ENCODE results near the gene TK1.
A peak's percentile ranks its signal among the peaks of the same experiment; 100 is the strongest.

The TK1 gene

GRCh38 chr17:78175643-78175981 lies 11.2 kb downstream of the TK1 start:
- no peak for DNase-seq

GRCh38 chr17:78174870-78175642 lies 11.8 kb downstream of the TK1 start:
- no peak for DNase-seq

GRCh38 chr17:78174346-78174869 lies 12.4 kb downstream of the TK1 start:
- no peak for DNase-seq

- DNase-seq, result no peak
Observed at GRCh38 chr17:78173097-78173715, 13.6 kb downstream of the TK1 start.

GRCh38 chr17:78172249-78173051 lies 14.4 kb downstream of the TK1 start:
- DNase-seq, result peak; percentile 79

- DNase-seq, result peak; percentile 54
Observed at GRCh38 chr17:78171591-78172248, 15.1 kb downstream of the TK1 start.

- no peak for DNase-seq
Observed at GRCh38 chr17:78170692-78171590, 15.9 kb downstream of the TK1 start.

DNA sequence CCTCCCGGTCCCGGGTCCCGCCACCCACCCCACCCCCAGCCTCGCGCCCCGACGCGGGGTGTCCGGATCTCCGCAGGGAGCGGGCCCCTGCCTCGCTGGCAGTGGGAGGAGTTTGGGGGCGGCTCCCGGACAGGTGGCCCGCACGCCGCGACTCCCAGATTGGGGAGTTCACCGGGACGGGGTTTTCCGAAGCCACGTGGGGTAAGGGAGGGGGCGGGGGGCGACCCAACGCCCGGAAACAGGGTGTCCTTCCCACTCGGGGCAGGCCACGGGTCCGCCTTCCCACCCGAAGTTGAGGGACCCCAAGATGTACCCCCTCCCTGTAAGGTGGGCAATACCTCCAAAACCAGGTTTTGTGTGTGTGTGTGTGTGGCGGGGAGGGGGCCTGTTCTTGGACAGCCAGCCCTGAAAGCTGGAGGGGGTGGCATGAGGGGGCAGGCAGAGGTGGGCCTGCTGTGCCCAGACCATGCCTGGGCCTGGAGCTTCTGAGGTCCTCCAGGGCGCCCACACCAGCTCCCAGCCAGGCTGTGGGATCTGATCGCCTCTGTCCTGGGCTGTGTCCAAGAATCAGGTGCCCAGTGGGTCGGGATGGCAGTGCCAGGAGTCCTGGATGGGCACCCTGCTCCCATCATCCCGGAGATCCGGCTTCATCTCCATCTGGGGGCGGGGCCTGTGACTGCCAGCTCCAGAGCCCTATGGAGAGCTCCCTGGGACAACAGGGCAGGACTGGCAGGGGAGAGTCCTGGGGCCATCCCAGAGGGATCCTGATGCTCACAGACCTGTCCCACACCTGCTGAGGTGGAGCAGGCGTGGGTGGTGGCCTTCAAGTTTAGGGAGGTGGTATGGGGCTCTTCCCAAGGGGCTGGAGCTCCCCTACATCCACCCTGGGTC lies 17.7 kb downstream of the TK1 start:
- no peak for DNase-seq

- DNase-seq, result peak; percentile 95
Observed at GRCh38 chr17:78168242-78168902, 18.5 kb downstream of the TK1 start, which contains the start of gene SYNGR2. TSS of gene SYNGR2 (plus strand) at chr17:78168581. CDS start at chr17:78168617, 36 bp downstream.

DNA sequence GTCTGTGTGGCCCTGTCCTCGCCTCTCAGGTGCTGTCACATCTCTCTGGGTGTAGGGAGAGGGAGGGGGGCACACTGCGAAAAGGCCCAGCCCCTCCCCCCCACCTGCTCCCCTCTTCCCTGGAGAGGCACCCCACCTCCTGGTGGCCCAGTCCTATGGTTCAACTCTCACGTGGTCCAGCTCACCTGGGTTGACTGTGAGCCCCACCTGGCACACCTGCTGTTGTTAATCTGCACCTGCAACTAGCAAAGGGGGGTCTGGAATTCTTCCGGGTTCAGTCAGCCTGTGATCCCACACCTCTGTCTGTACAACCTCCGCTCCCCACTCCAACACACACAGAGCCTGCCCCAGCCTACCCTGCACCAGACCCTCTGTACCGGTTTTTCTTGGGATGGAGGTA lies 20.4 kb downstream of the TK1 start:
- DNase-seq, result no peak

- DNase-seq, result no peak
Observed at GRCh38 chr17:78164748-78165607, 21.9 kb downstream of the TK1 start.

DNA sequence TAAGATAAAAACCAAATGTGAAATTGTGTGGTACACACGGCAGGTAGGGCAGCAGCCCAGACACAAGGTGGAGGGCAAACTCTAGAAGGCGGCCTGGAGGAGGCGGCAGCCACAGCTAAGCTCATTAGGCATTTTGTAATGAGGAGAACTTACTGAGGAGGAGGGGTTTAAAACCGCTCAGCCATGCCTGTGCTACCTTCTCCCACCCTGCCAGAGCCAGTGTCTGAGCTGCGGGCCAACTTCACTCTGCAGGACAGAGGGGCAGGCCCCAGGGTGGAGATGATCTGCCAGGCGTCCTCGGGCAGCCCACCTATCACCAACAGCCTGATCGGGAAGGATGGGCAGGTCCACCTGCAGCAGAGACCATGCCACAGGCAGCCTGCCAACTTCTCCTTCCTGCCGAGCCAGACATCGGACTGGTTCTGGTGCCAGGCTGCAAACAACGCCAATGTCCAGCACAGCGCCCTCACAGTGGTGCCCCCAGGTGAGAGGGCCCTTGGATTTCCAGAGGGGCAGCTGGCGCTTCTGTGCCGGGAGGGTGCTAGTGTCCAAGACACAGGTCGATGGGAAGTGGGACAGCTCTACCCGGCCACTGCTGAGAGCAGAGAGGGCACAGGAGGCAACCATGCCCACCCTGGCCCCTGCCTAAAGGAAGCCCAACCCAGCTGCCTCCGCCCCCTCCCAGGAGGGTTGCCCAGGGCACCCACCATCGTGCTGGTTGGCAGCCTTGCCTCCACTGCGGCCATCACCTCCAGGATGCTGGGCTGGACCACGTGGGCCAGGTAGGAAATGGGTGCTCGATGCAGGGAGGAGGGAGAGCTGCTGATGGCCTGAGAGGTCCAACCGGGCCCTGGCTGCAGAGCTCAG lies 22.7 kb downstream of the TK1 start:
- no peak for DNase-seq

DNA sequence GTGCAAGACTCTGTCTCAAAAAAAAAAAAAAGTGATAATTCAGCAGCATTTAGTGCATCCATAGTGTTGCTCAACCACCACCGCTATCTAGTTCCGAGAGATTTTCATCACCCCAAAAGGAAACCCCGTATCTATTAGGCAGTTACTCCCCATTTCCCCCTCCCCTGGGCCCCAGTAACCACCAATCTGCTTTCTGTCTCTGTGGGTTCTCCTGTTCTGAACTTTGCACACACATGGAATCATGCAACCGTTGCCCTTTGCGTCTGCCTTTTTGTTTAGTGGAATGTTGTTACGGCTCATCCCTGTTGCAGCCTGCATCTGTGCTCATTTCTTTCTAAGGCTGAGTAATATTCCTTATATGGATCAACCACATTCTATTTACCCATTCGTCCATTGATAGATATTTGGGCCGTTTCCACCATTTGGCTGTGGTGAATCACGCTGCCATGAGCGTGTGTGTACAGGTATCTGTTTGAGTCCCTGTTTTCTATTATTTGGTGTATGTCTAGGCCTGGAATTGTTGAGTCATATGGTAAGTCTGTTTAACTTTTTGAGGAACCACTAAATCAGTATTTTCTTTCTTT lies 27.2 kb downstream of the TK1 start:
- peak; percentile 92 for DNase-seq

GRCh38 chr17:78154903-78155811 lies 31.7 kb downstream of the TK1 start:
- DNase-seq, result peak; percentile 86

DNA sequence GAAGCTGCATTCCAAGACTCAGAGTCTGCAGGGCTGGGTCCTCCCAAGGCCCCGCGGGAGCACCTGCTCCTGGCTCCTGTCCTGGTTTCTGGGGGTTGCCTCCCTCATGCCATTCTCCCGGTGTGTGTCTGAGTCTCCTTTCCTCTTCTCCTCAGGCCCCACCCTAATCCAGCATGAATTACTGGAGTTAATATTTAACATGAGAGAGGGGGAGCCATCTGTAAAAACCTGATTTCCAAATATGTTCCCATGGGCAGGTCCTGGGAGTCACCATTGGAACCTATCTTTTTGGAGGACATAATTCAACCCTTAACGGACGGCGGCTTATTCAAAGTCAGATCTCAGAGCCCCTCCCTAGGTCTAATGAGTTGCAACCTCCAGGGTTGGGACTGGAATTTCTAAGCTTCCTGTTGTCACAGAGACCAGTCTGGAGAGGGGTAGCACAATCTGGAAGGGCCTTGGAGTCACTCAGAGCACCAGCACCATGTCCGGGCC lies 35.3 kb downstream of the TK1 start:
- DNase-seq, result no peak

GRCh38 chr17:78148286-78149016 lies 38.4 kb downstream of the TK1 start:
- DNase-seq, result no peak

Measured in hematopoietic multipotent progenitor cell treated with erythropoietin and hydrocortisone succinate and interleukin-3 and kit ligand, for 4 days (in vitro differentiated cells).